GM23338 (cell line): ENCODE data around the gene TRIP10.

Source experiments
- CTCF ChIP-seq, 2 experiments: fragments of 200-600 bp in 1 of 2; sonication (generic) in 1 of 2; conservative IDR thresholded peaks; 2 replicates each; pipeline versions ENCODE4 v1.5.1 to v1.6.1; 2016 to 2017; ENCODE audit warnings: antibody characterized with exemption in 2 of 2, low read depth in 2 of 2, mild to moderate bottlenecking in 2 of 2, moderate library complexity in 1 of 2
- POLR2AphosphoS5 ChIP-seq: IDR thresholded peaks from 2 replicates; pipeline ENCODE4 v1.6.1; 2016; ENCODE audit warnings: antibody characterized with exemption, low read depth
- REST ChIP-seq: IDR thresholded peaks from one replicate; pipeline ENCODE4 v1.6.1; 2018; ENCODE audit warnings: antibody characterized with exemption; ENCODE audit not compliant: unreplicated experiment
- ZNF114 ChIP-seq: fragments of 250-450 bp; sonication (Bioruptor Pico); IDR thresholded peaks from 2 replicates; pipeline ENCODE4 v1.5.0; 2020; ENCODE audit warnings: mild to moderate bottlenecking, moderate library complexity
- ZNF331 ChIP-seq: fragments of 250-450 bp; sonication (Bioruptor Pico); IDR thresholded peaks from 2 replicates; pipeline ENCODE4 v1.5.0; 2020; ENCODE audit warnings: low read depth, mild to moderate bottlenecking, moderate library complexity

GRCh38 chr19:6721138-6721474, 18.4 kb upstream of the TRIP10 start:
- TF ChIP-seq CTCF (conservative IDR thresholded peaks at IDR 0.05; ENCODE audit: low read depth in 2 of 2) (no peak), ZNF331 (no peak), POLR2AphosphoS5 (no peak), ZNF114 (CRISPR knock-in tag) (no peak), REST (no peak)
